MM.1S (cell line): ENCODE measurements around the gene HECW1.

Source experiments
- EZH2 ChIP-seq: fragments of 300-600 bp; sonication (generic); optimal IDR thresholded peaks from 2 replicates; pipeline ENCODE3; 2017; ENCODE audit warnings: low read depth, mild to moderate bottlenecking, antibody characterized with exemption, low read length, mixed read lengths
- EZH2phosphoT487 ChIP-seq: fragments of 300-600 bp; sonication (generic); IDR thresholded peaks from 2 replicates; pipeline ENCODE4 v1.6.1; 2018; ENCODE audit warnings: antibody characterized with exemption, low read length
- TF ChIP-seq, protein P1 (sequence below): fragments of 300-600 bp; sonication (generic); IDR thresholded peaks from 2 replicates; pipeline ENCODE4 v1.5.1; 2016; ENCODE audit warnings: antibody characterized with exemption, low read length, mixed read lengths

DNA sequence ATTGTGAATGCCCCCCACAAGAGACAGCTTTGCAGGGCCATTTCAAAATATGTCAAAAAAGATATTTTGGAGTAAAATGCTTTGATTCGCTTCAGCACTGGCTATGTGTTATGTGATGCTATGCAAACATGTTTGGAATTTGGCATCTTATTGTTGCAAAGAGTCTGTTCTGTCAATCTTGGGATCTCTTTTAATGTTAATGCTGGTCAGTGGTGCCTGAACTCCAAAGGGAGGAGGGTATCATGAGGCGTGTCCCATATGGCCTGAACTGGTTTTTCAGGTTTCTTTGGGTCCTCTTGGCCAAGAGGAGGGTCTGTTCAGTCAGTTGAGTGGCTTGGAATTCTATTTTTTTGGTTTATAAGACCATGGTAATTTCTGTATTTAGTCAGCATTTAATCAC is 81.4 kb downstream of the HECW1 start:
- TF ChIP-seq, protein P1, sequence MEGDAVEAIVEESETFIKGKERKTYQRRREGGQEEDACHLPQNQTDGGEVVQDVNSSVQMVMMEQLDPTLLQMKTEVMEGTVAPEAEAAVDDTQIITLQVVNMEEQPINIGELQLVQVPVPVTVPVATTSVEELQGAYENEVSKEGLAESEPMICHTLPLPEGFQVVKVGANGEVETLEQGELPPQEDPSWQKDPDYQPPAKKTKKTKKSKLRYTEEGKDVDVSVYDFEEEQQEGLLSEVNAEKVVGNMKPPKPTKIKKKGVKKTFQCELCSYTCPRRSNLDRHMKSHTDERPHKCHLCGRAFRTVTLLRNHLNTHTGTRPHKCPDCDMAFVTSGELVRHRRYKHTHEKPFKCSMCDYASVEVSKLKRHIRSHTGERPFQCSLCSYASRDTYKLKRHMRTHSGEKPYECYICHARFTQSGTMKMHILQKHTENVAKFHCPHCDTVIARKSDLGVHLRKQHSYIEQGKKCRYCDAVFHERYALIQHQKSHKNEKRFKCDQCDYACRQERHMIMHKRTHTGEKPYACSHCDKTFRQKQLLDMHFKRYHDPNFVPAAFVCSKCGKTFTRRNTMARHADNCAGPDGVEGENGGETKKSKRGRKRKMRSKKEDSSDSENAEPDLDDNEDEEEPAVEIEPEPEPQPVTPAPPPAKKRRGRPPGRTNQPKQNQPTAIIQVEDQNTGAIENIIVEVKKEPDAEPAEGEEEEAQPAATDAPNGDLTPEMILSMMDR, result no peak
- no peak for TF ChIP-seq EZH2phosphoT487
- no peak for TF ChIP-seq EZH2
